ENCODE data around the gene PACSIN2.

The PACSIN2 gene

DNA sequence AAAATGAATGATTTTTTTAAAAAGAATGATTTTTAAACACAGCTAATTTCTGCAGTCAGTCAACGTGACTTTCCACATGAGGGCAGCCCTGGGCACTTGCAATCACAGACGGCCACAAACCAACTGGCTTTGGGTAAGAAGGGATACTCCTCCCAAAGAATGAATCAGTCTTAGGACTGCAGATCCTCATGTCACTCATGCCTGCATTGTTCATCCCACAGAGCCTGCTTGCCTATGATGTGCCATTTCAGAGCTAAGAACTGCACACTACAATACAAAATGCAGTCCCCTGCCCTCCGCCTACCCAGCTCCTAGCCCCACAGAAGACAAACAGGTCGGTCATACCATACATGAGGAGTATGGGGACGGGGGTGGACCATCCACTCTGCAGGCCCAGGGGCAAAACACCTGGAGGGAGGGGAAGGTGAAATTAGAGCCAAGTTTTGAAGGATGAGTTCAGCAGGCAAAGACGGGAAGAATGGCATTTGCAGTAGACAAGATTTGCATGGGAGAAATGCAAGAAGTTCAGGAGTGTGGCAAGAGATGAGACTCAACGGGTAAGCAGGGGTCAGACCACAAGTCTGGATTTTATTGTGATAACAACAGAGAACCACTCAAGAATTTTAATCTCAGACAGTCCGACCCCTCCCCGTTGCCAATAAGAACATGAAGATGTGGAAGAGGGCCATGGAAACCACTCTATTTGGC is 24.7 kb downstream of the PACSIN2 start:
- TF ChIP-seq, protein P1, sequence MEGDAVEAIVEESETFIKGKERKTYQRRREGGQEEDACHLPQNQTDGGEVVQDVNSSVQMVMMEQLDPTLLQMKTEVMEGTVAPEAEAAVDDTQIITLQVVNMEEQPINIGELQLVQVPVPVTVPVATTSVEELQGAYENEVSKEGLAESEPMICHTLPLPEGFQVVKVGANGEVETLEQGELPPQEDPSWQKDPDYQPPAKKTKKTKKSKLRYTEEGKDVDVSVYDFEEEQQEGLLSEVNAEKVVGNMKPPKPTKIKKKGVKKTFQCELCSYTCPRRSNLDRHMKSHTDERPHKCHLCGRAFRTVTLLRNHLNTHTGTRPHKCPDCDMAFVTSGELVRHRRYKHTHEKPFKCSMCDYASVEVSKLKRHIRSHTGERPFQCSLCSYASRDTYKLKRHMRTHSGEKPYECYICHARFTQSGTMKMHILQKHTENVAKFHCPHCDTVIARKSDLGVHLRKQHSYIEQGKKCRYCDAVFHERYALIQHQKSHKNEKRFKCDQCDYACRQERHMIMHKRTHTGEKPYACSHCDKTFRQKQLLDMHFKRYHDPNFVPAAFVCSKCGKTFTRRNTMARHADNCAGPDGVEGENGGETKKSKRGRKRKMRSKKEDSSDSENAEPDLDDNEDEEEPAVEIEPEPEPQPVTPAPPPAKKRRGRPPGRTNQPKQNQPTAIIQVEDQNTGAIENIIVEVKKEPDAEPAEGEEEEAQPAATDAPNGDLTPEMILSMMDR (IDR thresholded peaks at IDR 0.05): no peak
- TF ChIP-seq ZFX (IDR thresholded peaks at IDR 0.05; ENCODE audit: borderline replicate concordance): no peak
- H3K27ac ChIP-seq: no peak overlapping the region

DNA sequence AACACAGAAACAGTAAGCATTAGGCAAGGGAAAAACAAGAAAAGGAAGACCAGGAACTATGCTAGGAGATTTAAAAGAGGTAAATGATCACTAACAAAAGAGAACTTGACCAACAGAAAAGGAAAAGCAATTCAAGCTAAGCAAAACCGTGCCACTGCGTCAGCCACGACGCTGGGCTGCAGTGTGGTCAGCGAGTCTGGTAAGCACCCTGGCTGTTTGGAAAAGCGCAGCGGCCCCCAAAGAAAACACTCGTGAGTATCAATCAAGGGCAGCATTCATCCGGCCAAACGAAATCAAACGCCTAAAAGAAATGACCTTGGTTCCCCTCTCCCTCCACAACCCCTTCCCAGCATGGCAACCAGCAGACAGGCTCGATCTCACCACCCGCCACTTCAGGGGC is 28.8 kb downstream of the PACSIN2 start:
- H3K27ac ChIP-seq: no peak overlapping the region
- TF ChIP-seq, protein P1 (IDR thresholded peaks at IDR 0.05): no peak
- no peak for TF ChIP-seq ZFX (IDR thresholded peaks at IDR 0.05; ENCODE audit: borderline replicate concordance)

DNA sequence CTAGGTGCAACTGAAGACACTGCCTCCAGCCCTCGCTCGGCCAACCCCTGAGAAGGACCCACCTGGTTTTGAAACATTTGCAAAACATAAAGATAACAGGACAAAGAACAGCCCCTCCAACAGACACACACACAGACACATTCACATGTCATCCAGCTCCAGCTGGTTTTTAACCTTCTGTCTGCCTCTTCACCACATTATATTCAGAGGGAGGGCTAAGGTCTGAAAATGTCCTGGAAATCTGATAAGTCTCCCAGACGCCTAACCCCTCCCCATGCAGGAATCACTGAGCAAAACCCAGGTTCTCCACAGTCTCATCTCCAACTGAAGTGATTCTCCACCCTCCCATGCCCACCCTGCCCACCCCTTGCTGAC is 29.4 kb downstream of the PACSIN2 start:
- no peak for TF ChIP-seq ZFX (IDR thresholded peaks at IDR 0.05; ENCODE audit: borderline replicate concordance)
- TF ChIP-seq, protein P1 (IDR thresholded peaks at IDR 0.05): no peak
- no peak overlapping the region for H3K27ac ChIP-seq

DNA sequence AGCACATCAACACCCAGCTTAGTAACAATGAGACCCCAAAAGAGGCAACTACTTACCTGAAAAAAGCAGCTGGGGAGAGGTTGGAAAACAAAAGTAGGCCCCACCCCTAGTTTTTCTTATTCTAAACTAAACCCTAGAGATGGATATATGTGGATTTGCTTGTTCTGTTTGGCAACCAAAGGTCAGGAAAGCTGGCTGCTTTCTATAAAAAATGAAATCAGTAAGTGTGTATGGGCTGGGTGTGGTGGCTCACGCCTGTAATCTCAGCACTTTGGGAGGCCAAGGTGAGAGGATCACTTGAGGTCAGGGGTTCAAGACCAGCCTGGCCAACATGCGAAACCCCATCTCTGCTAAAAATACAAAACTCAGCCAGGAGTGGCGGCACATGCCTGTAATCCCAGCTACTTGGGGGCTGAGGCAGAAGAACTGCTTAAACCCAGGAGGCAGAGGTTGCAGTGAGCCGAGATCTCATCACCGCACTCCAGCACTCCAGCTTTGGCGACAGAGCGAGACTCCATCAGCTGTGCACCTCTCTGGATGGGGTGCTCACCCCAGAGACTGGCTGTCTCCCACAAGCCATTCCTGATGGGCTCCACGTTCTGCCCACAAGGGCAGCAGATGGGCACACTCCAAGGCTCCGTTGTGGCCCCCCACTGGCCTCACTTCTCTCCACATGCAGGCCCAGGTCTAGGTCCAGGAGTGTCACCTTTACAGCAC is 30.0 kb downstream of the PACSIN2 start:
- H3K27ac ChIP-seq: no peak overlapping the region
- no peak for TF ChIP-seq ZFX (IDR thresholded peaks at IDR 0.05; ENCODE audit: borderline replicate concordance)
- TF ChIP-seq, protein P1 (IDR thresholded peaks at IDR 0.05): no peak

DNA sequence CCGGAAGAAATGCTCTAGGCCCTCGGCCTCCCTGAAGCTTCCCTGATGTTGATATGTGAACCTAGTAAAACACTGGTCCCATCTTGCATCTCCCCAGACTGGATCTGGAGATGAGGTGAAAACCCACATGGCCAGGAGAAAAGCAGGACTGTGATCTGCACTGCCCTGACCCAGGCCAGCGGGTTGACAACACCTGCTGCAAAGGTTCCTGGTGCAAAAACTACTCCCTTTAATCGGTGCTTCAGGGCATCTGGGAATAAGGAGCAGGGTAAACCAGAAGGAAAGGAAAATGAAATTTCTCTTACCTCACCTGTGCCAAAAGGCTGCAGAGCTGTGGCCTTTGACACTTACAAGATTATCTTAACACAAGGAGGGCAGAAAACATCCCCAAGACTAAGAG is 30.6 kb downstream of the PACSIN2 start:
- TF ChIP-seq, protein P1 (IDR thresholded peaks at IDR 0.05): no peak
- no peak for TF ChIP-seq ZFX (IDR thresholded peaks at IDR 0.05; ENCODE audit: borderline replicate concordance)
- H3K27ac ChIP-seq: no peak overlapping the region

DNA sequence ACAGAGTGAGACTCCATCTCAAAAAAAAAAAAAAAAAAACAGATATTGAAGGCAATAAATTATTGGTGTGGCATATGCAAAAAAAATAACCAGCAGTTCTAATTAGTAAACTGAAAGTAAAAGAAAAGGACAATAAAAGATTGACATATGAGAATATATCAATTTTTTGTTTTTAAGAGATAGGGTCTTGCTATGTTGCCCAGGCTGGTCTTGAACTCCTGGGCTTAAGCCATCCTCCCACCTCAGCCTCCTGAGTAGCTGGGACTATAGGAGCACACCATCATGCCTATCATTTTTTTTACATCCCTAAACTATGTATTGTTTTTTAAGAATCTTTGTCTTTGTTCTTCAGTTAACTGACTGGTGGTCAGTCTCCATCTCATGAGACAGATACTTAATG is 31.5 kb downstream of the PACSIN2 start:
- H3K27ac ChIP-seq: no peak overlapping the region
- TF ChIP-seq, protein P1 (IDR thresholded peaks at IDR 0.05): no peak
- TF ChIP-seq ZFX (IDR thresholded peaks at IDR 0.05; ENCODE audit: borderline replicate concordance): no peak

DNA sequence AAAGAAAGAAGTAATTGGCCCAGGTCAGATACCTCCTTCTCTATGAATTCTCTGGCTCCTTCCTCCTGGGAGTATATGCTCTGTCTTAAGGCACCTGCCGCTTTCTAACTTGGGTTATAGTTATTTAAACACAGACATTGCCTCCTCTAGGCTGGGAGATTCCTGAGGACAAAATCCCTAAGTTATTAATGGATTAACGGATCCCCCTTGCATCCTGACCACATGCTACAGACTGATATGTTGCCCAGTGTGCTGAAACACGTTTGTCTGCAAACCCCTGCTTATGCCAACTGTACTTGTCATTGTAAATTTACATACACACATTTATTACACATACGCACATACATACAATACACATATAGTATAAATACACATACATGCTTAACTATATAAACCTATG is 35.3 kb downstream of the PACSIN2 start:
- TF ChIP-seq, protein P1 (IDR thresholded peaks at IDR 0.05): no peak
- no peak for TF ChIP-seq ZFX (IDR thresholded peaks at IDR 0.05; ENCODE audit: borderline replicate concordance)
- H3K27ac ChIP-seq: peak overlapping the region; percentile 63
